DOHH2 (cell line): Measurements from ENCODE around the gene DES.

Experiments
- H3F3A ChIP-seq: fragments of 200-600 bp; sonication (generic), shearing (Covaris generic); 2 replicates; pipeline ENCODE4 v1.6.0; 2016; ENCODE audit warnings: antibody characterized with exemption, mild to moderate bottlenecking; ENCODE audit not compliant: control insufficient read depth, insufficient read depth
- H3K27ac ChIP-seq: fragments of 200-600 bp; sonication (generic); 2 replicates; pipeline ENCODE4 v1.5.1; 2014; ENCODE audit warnings: low read depth, mild to moderate bottlenecking, low read length, moderate library complexity
- H3K27me3 ChIP-seq: fragments of 200-600 bp; sonication (generic); 2 replicates; pipeline ENCODE4 v1.6.1; 2014; ENCODE audit warnings: mild to moderate bottlenecking, low read length, mixed read lengths; ENCODE audit not compliant: control insufficient read depth
- H3K36me3 ChIP-seq: fragments of 200-600 bp; sonication (generic); 2 replicates; pipeline ENCODE4 v1.6.1; 2014; ENCODE audit warnings: mild to moderate bottlenecking, low read length, moderate library complexity, mixed read lengths; ENCODE audit not compliant: control insufficient read depth
- H3K4me1 ChIP-seq: fragments of 200-600 bp; sonication (generic); 2 replicates; pipeline ENCODE4 v1.6.1; 2014; ENCODE audit warnings: mild to moderate bottlenecking, low read length, mixed read lengths; ENCODE audit not compliant: control insufficient read depth
- H3K4me2 ChIP-seq: fragments of 200-600 bp; sonication (generic); 2 replicates; pipeline ENCODE4 v1.6.0; 2014; ENCODE audit warnings: mild to moderate bottlenecking, low read length, moderate library complexity
- H3K4me3 ChIP-seq: fragments of 200-600 bp; sonication (generic); 2 replicates; pipeline ENCODE4 v1.5.1; 2014; ENCODE audit warnings: mild to moderate bottlenecking, low read length, mixed read lengths
- H3K79me2 ChIP-seq: fragments of 200-600 bp; sonication (generic); 2 replicates; pipeline ENCODE4 v1.6.1; 2014; ENCODE audit warnings: mild to moderate bottlenecking, low read length, mixed read lengths; ENCODE audit not compliant: control insufficient read depth
- H3K9me2 ChIP-seq: fragments of 200-600 bp; sonication (generic); replicated peaks from 2 replicates; pipeline ENCODE4 v1.6.1; 2014; ENCODE audit warnings: mild to moderate bottlenecking, low read length, mixed read lengths; ENCODE audit not compliant: control insufficient read depth
- H3K9me3 ChIP-seq: fragments of 200-600 bp; sonication (generic); 2 replicates; pipeline ENCODE4 v1.6.1; 2014; ENCODE audit warnings: antibody characterized with exemption, low read length, mixed read lengths; ENCODE audit not compliant: control insufficient read depth, insufficient read depth
- H4K20me1 ChIP-seq: fragments of 200-600 bp; sonication (generic); 2 replicates; pipeline ENCODE4 v1.6.0; 2014; ENCODE audit warnings: low read depth, mild to moderate bottlenecking, antibody characterized with exemption, low read length, moderate library complexity; ENCODE audit not compliant: control insufficient read depth, insufficient read depth
- EZH2phosphoT487 ChIP-seq: fragments of 200-600 bp; sonication (generic); IDR thresholded peaks from 2 replicates; pipeline ENCODE4 v1.6.1; 2017; ENCODE audit warnings: borderline replicate concordance, mild to moderate bottlenecking, antibody characterized with exemption, low read length, moderate library complexity, mixed read lengths
- TF ChIP-seq, protein P1 (sequence below): fragments of 200-600 bp; sonication (generic); IDR thresholded peaks from one replicate; pipeline ENCODE4 v1.5.1; 2014; ENCODE audit warnings: antibody characterized with exemption, mild to moderate bottlenecking, low read depth, low read length; ENCODE audit not compliant: poor library complexity, severe bottlenecking

Gene DES

DNA sequence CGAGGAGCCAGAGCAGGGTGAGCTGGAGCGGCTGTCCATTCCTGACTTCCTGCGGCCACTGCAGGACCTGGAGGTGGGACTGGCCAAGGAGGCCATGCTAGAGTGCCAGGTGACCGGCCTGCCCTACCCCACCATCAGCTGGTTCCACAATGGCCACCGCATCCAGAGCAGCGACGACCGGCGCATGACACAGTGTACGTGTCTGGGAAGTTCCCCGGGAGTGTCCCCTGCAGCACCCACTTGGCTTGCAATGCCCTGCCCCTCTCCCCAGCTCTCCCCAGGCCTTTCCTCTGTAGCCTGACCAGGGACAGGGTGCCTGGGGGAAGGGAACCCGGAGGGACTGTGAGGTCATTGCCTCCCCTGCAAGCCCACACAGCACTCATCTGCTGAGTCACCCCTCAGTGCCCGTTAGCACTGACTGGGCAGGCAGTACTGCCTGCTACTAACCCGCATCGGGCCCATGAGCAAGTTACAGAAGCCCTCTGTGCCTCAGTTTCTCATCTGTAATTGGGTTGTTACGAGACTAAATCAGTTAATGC, 51.1 kb downstream of the DES start:
- no peaks in the 10 kb centered on the region for H3K4me1 ChIP-seq
- H3K79me2 ChIP-seq: no peaks in the 10 kb centered on the region
- H3K4me3 ChIP-seq: no peak overlapping the region
- H3K9me2 ChIP-seq: no peaks in the 10 kb centered on the region
- TF ChIP-seq, protein P1, sequence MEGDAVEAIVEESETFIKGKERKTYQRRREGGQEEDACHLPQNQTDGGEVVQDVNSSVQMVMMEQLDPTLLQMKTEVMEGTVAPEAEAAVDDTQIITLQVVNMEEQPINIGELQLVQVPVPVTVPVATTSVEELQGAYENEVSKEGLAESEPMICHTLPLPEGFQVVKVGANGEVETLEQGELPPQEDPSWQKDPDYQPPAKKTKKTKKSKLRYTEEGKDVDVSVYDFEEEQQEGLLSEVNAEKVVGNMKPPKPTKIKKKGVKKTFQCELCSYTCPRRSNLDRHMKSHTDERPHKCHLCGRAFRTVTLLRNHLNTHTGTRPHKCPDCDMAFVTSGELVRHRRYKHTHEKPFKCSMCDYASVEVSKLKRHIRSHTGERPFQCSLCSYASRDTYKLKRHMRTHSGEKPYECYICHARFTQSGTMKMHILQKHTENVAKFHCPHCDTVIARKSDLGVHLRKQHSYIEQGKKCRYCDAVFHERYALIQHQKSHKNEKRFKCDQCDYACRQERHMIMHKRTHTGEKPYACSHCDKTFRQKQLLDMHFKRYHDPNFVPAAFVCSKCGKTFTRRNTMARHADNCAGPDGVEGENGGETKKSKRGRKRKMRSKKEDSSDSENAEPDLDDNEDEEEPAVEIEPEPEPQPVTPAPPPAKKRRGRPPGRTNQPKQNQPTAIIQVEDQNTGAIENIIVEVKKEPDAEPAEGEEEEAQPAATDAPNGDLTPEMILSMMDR: no peak
- TF ChIP-seq EZH2phosphoT487: no peak
- H3K27ac ChIP-seq: no peak overlapping the region
- no peaks in the 10 kb centered on the region for H3K9me3 ChIP-seq
- H3F3A ChIP-seq: no peaks in the 10 kb centered on the region
- H4K20me1 ChIP-seq: no peaks in the 10 kb centered on the region
- H3K4me2 ChIP-seq: no peak overlapping the region
- H3K36me3 ChIP-seq: no peaks in the 10 kb centered on the region
- no peaks in the 10 kb centered on the region for H3K27me3 ChIP-seq

DNA sequence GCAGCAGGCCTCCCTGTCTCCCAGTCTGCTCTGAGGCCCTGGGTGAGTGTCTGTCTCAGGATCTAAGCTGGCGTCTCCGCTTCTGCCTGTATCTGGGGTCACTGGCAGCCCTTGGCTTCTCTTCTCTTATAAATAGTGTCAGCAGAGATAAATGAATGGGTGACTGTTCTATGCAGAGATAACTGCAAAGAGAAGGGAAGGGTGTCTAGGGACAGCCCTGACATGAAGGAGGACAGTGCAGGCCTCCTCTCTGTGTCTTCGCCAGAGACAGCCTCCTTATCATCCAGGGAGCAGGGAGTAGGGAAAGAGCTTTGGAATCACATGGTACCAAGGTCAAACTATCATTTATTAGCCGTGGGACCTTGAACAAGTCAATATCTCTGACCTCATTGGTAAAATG, 52.3 kb downstream of the DES start:
- H3K4me1 ChIP-seq: no peaks in the 10 kb centered on the region
- no peaks in the 10 kb centered on the region for H4K20me1 ChIP-seq
- no peaks in the 10 kb centered on the region for H3K36me3 ChIP-seq
- no peaks in the 10 kb centered on the region for H3K79me2 ChIP-seq
- no peak overlapping the region for H3K27ac ChIP-seq
- no peak overlapping the region for H3K4me3 ChIP-seq
- H3K4me2 ChIP-seq: no peak overlapping the region
- no peaks in the 10 kb centered on the region for H3K9me3 ChIP-seq
- no peaks in the 10 kb centered on the region for H3F3A ChIP-seq
- H3K9me2 ChIP-seq: no peaks in the 10 kb centered on the region
- TF ChIP-seq, protein P1: no peak
- no peak for TF ChIP-seq EZH2phosphoT487
- no peaks in the 10 kb centered on the region for H3K27me3 ChIP-seq

DNA sequence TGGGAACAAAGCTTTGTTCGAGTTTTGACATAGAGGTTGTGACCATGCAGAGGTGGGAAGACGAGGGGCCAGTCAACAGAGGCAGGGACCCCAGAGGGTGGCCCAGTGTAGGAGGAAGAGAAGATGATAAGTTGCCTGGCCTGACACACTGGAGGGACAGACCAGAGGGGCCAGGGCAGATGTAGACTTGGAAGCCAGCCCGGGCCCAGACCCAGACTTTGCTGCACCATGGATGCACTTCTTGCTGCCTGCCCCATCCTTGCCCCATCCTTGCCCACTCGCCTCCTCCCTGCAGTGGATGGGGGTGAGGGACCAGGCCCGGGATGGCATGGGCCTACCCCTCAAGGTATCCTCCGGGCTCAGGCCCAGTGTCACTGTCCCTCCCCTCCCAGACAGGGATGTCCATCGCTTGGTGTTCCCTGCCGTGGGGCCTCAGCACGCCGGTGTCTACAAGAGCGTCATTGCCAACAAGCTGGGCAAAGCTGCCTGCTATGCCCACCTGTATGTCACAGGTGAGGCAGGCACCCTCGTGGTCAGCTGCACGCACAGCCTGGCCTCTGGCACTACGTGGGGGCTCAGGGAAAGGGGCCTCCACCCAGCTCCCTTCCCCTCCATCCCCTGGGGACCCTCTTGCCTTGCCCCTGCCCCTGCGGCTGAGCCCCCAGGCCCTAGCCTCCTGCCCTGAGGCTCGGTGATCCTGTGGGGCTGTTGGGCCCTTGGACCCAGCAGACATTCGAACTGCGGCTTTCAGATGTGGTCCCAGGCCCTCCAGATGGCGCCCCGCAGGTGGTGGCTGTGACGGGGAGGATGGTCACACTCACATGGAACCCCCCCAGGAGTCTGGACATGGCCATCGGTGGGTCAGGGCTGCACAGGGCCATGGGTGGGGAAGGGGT, 53.5 kb downstream of the DES start:
- Histone ChIP-seq H3K9me3 (no peaks in the 10 kb centered on the region), H3K9me2 (no peaks in the 10 kb centered on the region), H3K36me3 (no peaks in the 10 kb centered on the region), H4K20me1 (no peaks in the 10 kb centered on the region), H3K4me2 (no peak overlapping the region), H3K27me3 (no peaks in the 10 kb centered on the region), H3K4me1 (no peaks in the 10 kb centered on the region), H3F3A (no peaks in the 10 kb centered on the region), H3K27ac (no peak overlapping the region), H3K79me2 (no peaks in the 10 kb centered on the region), H3K4me3 (no peak overlapping the region)
- TF ChIP-seq, protein P1: no peak
- no peak for TF ChIP-seq EZH2phosphoT487
